HG03103 (cell line): ENCODE data around the gene CAPNS2.
"Not testable (repeated sequence)": the region's sequence is repeated elsewhere in the genome, so short reads cannot be mapped to it uniquely, and the experiment has no call there.

Experiments used
- ATAC-seq: cut with Tn5 transposase; IDR thresholded peaks from one replicate; pipeline ENCODE4 v1.9.1; 2021; ENCODE audit warnings: low read depth; ENCODE audit not compliant: unreplicated experiment

CAPNS2 gene

DNA sequence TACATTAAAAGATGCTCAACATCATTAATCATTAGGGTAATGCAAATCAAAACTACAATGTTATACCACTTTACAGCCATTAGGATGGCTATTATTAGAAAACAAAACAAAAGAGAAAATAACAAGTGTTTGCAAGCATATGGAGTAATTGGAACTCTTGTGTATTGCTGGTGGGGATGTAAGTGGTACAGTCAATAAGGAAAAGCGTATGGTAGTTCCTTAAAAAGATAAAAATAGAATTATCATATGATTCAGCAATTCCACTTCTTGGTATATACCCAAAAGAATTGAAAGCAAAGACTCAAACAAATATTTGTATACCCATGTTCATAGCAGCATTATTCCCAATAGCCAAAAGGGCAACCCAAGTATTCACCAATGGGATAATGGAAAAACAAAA, 1.4 kb upstream of the CAPNS2 start:
- ATAC-seq = no peak

DNA sequence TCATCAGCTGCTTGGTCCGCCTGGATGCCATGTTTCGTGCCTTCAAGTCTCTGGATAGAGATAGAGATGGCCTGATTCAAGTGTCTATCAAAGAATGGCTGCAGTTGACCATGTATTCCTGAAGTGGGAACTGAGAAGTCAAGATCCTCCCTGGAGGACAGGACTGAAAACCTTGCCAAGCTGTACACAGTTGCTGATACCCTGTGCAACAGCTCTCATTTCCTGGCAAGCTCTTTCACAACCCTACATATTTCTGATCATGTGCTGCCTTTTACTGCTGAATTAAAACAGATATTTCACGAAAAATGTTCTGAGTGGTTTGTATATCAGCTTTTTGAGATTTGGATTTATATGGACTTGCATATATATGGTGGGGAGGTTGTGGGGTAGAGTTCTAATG, 898 bp downstream of the CAPNS2 start:
- no peak for ATAC-seq

DNA sequence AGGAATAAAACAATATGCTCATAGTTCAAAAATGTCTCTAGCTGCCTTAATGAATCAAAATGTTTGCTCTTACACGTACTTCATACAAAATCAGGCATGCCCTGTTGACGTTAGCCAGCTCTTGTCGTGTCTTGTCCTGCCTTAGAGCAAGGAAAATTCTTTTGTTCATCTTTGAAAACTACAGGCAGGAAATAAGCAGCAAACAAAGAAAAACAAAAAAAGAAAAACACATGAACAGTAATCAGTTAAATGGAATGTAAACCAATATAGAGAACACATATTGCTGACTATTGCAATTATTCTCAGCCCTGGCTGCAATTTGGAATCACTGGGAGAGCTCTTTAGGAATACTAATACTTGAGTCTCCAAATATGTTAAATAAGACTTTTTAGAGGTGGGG, 1.7 kb downstream of the CAPNS2 start:
- no peak for ATAC-seq

DNA sequence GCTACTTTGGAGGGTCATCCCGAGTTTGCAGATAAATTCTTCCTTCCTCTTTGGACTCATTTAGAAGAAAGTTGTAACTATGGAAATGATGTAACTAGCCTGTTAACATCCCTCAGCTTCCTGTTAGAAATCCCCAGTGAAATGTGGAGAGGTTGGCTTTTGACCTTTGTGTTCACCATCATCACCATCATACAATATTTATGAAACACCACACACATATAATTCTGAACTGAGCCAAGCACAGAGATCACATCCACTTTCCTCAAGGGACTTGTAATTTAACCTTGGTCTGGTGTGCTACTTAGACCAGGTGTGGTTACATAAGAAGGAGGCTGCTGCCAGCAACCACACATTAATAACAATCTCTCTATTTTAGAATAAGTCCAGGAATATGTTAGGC, 2.5 kb downstream of the CAPNS2 start:
- no peak for ATAC-seq

DNA sequence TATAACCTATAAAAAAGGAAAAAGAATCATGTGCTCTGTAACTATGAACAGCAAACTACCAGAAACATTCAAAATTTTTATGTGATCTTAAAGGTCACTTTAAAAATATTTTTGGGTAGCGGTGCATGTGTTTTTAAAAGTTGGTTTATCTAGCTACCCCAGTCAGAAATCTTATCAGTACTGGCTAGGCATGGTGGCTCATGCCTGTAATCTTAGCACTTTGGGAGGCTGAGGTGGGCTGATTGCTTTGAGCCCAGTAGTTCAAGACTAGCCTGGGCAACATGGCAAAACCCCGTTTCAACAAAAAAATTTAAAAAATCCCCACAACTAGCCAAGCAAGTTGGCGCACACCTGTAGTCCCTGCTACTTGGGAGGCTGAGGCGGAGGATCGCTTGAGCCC, 3.7 kb downstream of the CAPNS2 start:
- no peak for ATAC-seq

DNA sequence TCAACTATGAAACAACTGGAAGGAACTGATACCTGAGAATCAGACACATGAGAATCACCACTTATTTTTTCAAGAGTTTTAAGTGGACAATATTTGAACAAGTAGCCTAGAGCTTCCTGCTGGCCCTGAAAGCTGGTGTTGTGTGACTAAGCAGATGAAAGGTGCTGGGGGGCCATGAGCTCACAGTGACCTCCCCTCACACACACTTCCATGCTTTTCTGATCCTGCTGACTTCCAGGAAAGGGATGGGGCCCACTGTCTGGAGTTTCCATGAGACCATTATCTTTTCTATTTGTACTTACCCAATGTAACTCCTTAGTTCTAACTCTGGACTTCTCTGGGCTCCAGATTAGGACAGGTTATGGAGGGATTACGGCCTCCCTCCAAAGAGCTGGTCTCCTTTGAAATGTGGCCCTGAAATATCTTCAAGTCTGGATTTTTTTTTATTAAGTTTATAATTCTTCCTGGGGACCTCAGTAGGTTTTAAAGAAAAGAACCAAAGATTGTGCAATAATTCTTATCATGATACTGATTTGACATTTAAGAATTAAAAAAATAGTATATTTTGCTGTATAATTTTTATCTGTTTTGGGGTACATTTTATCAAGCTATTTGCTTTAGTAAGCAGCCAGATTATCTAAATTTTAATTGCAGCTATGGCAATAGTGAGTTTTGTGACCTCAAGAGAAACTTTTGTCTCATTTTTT, 4.9 kb downstream of the CAPNS2 start:
- no peak for ATAC-seq

DNA sequence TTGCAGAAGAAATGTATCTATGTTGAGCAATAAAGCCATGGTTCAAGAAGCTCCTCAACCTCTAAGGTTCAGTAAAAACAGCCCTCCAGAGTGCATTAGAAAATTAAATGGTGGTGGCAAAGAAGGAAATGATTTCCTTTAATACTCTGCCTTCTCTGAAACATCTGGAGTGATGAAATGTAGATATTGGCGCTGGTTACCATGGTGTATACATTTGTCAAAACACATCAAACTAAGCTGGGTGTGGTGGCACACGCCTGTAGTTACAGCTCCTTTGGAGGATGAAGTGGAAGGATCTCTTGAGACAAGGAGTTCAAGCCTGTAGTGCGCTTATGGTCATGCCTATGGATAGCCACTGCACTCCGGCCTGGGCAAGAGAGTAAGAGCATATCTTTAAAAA, 6.0 kb downstream of the CAPNS2 start:
- ATAC-seq = no peak

DNA sequence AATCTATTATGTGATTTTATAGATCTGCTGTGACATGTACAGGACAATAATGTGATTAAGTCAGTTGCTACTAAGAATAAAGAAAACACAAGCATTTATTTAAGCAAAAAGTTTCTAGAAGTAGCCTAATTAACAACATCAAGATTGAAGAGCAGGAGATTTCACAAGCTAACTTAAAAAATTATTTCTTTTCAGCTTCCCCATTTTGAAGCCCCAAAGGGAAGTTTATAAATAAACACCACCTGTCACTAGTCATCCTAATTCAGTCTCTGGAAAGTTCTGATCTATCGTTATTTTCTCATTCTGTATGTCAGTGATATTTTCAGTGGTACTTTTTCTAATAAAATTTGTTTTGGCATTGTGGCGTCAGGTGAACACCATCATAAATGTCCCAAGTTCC, 8.3 kb downstream of the CAPNS2 start:
- ATAC-seq = no peak

DNA sequence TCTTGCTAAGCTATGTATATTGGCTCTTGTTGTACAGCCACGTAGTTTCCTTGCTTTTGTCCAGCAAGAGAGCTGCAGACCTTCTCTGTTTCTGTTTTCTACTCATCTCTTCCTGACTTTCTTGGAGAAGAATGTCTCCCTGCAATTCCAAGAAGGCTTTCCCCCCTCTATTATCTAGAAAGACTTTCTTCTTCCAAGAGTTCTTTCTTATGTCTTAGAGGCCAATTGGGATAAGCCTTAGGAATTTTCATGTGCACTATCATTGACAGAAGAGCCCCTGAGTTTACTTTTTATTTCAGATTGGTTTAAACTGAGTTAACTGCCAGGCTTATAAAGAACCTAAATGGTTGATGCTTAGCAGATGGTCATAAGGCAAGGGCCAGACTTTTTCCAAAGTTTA, 9.0 kb downstream of the CAPNS2 start:
- no peak for ATAC-seq

DNA sequence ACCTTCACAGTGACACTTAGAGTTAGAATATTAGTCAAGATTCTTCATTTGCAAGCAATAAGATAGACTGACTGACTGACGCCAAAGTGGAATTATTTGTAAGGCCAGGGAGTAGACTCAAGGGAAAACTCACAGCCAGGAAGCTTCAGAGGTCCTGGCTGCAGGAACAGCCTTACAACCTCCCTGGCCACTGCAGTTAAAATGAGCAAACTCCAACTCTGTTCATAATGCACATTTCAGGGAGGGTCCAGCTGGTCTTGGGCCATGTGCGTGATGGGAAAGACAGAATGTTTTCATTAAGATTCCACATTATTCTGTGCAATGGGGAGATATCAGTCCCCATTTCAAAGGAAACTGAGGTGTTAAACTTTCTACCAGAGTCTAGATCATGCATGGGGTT, 9.9 kb downstream of the CAPNS2 start:
- no peak for ATAC-seq

DNA sequence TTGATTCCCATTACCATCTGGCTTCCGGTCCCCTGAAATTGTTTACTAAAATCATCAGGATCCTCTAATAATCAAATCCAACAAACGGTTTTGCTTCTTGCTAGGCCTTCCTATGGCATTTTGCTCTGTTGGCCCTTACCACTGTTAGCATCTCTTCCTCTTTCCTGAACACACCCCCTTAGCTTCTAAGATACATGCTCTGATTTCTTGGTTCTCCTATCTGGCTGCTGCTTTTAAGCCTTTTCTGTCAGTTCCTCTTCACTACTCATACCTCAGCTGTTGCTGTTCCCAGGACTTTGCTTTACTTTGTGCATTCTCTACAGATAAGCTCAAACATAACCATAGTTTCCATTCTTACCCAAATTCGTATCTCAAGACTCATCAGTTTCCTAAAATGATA, 11.4 kb downstream of the CAPNS2 start:
- ATAC-seq = no peak

DNA sequence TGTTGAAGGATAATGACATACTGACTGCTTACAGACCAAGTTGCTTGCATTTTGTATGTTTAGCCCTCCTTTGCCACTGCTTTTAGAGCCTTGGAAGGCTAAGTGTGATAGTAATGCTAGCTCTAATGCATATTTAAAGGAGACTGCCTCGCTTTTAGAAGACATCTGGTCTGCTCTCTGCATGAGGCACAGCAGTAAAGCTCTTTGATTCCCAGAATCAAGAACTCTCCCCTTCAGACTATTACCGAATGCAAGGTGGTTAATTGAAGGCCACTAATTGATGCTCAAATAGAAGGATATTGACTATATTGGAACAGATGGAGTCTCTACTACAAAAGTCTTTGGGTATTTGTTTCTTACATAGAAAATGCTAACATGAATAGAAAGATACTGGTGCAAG, 19.1 kb downstream of the CAPNS2 start:
- no peak for ATAC-seq

DNA sequence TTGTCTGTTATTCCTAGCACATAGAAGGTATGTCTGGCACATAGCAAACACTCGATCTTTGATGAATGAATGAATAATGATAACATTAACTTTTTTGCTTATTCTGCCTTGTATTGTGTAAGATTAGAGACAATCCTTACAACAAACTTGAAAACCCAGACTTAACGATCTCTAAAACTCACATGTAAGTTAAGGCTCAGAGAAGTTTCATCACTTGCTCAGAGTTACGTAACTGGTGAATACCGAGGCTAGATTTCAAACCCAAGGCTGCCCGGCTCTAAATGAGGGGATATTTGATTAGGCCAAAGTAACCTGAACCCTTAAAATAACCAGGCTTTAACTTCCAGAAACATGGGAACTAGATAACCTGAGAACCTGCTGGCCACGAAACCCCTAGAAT, 22.3 kb downstream of the CAPNS2 start:
- ATAC-seq = no peak

DNA sequence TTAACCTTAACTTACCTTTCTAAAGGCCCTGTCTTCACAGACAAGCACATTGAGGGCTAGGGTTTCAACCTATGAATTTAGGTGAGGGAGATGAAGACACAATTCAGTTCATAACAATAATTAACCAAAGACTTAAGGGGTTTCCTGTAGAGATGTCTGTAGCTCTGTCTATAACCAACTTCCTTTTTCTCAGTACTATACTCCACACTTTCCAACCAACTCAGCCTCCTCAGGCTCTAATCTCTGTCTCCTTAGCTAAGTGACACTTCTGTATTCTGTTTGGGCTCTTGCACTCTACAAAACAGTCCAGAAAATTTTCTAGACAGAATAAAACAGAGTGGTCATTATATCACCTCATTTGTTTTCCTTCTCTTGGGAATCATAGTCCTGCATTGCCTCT, 25.8 kb downstream of the CAPNS2 start:
- no peak for ATAC-seq

DNA sequence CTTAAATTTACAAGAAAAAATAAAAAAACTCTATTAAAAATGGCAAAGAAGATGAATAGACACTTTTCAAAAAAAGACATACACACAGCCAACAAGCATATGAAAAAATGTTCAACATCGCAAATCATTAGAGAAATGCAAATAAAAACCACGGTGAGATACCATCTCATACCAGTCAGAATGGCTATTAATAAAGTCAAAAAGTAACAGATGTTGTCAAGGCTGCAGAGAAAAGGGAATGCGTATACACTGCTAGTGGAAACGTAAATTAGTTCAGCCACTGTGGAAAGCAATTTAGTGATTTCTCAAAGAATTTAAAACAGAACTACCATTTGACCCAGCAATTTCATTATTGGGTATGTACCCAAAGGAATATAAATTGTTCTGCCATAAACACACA, 31.4 kb downstream of the CAPNS2 start:
- no peak for ATAC-seq

DNA sequence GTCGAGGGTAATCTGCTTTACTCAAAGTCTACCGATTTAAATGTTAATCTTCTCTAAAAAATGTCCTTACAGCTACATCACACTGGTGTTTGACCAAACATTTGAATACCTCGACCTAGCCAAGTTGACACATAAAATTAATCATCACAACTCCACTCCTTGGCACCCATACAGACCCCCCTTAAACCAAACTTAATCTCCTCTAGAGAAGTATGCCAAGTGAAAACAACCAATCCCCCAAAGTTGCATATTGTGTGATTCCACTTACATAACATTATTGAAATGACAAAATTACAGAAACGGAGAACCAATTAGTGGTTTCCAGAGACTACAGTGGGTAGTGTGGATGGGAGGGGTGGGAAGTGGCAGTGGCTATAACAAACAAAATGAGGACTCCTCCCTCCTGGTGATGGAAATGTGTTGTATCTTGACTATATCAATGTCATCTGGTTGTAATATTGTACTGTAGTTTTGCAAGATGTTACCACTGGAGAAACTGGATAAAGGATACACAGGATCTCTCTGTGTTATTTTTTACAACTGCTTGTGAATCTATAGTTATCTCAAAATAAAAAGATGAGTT, 39.4 kb downstream of the CAPNS2 start:
- no peak for ATAC-seq

DNA sequence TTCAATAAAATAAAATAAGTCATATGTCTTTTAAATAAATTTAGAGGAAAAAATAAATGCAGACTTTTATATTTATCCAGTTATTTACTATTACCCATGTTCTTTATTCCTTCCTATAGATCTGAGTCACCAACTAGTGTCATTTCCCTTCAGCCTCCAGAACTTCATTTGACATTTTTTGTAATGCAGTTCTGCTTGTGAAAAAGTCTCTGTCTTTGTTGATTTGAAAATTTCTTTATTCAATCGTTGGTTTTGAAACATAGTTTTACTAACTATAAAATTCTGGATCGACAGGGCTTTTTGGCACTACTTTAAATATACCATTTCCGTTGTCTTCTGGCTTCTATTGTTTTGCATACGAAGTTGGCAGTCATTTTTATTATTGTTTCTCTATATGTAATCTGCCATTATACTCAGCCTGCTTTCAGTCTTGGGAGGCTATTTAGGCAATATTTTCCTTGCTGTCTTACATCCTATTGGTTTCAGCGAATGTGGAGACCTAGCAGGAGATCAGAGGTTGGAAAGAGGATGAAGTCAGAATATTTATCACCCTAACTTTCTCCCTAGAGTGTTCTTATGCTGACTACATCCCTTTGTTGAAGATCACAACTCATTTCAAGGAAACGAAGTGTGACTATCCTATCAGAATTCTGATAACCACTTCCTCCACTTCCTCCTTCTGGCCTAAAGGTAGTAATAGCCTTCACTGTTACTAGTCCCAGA, 47.3 kb downstream of the CAPNS2 start:
- ATAC-seq = no peak

DNA sequence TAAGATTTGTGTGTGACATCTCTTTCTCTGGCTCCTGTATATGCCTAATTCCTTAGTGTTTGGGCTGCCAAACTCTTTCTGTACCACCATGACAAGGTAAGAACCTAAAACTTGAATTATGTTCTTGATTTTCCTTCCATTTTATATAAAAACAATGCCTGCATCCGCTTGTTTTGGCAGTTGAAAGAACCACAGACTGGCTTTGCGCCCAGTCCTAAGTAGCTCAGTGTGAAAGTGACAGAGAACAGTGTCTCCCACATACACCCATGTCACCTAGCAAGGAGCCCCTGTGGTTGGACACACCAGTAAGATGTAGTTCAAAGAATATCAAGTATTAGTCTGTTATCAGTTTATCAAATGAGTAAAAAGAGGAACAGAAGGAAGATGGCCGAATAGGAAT, 48.6 kb downstream of the CAPNS2 start:
- ATAC-seq = no peak

DNA sequence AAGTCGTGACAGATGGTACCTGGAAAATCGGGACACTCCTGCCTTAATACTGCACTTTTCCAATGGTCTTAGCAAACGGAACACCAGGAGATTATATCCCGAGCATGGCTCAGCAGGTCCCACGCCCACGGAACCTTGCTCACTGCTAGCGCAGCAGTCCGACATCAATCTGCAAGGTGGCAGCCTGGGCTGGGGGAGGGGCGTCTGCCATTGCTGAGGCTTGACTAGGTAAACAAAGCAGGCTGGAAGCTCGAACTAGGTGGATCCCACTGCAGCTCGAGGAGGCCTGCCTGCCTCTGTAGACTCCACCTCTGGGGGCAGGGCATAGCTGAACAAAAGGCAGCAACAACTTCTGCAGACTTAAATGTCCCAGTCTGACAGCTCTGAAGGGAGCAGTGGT, 49.2 kb downstream of the CAPNS2 start:
- not testable (repeated sequence) for ATAC-seq
